Measurements from ENCODE around the gene ZNF865. TPM values are rescaled to one million over a fixed set of nuclear protein-coding genes. Genes with fewer than 3 reads are reported as not detected.

Gene ZNF865
- total and polyA plus RNA-seq, 9 donors: 0.42 to 20.9 (median 16.5) TPM

DNA sequence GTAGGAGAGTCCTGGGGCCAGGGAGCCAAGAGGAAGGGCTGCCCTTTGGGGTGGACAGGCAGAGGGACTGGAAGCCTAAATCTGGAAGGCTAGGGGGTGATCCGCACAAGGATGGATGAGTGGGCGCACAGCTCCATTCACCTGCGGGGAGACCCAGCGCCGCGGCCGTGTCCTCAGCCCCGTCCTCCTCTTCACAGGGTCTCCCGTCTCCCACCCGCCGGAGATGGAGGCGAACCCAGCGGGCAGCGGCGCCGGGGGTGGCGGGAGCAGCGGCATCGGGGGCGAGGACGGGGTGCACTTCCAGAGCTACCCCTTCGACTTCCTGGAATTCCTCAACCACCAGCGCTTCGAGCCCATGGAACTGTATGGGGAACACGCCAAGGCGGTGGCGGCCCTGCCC is 7.9 kb downstream of the ZNF865 start:
- intact Hi-C loops (cut with DNase I): no loop called here
- 90 to 92% (median 92%) methylated on average over 27 of the region's 27 CpGs for WGBS, 3 donors
- peaks cover 1% of the 10 kb centered on the region for H3K4me1 ChIP-seq (ENCODE audit: insufficient read depth)

DNA sequence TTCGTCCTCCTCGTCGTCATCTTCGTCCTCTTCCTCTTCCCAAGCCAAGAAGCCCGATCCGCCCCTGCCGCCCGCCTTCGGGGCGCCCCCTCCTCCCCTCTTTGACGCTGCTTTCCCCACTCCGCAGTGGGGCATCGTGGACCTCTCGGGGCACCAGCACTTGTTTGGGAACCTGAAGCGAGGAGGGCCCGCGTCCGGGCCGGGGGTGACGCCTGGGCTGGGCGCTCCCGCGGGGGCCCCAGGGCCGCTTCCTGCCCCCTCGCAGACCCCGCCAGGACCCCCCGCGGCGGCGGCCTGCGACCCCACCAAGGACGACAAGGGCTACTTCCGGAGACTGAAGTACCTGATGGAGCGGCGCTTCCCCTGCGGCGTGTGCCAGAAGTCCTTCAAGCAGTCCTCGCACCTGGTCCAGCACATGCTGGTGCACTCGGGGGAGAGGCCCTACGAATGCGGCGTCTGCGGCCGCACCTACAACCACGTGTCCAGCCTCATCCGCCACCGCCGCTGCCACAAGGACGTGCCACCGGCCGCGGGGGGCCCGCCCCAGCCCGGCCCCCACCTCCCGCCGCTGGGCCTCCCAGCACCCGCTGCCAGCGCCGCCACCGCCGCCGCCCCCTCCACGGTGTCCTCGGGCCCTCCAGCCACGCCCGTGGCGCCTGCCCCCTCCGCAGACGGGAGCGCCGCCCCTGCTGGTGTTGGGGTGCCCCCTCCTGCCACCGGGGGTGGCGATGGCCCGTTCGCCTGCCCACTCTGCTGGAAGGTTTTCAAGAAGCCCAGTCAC is 8.7 kb downstream of the ZNF865 start:
- no peak overlapping the region for H3K27ac ChIP-seq
- H3K4me1 ChIP-seq (ENCODE audit: insufficient read depth): peaks cover 1% of the 10 kb centered on the region
- H3K9me3 ChIP-seq: no peaks in the 10 kb centered on the region
- TF ChIP-seq POLR2A (IDR thresholded peaks at IDR 0.05) (no peak), EP300 (IDR thresholded peaks at IDR 0.05) (no peak)
- TF ChIP-seq, protein P1, sequence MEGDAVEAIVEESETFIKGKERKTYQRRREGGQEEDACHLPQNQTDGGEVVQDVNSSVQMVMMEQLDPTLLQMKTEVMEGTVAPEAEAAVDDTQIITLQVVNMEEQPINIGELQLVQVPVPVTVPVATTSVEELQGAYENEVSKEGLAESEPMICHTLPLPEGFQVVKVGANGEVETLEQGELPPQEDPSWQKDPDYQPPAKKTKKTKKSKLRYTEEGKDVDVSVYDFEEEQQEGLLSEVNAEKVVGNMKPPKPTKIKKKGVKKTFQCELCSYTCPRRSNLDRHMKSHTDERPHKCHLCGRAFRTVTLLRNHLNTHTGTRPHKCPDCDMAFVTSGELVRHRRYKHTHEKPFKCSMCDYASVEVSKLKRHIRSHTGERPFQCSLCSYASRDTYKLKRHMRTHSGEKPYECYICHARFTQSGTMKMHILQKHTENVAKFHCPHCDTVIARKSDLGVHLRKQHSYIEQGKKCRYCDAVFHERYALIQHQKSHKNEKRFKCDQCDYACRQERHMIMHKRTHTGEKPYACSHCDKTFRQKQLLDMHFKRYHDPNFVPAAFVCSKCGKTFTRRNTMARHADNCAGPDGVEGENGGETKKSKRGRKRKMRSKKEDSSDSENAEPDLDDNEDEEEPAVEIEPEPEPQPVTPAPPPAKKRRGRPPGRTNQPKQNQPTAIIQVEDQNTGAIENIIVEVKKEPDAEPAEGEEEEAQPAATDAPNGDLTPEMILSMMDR (IDR thresholded peaks at IDR 0.05): no peak
- WGBS, 3 donors: 93 to 94% (median 93%) methylated on average over 65 to 75 of the region's 75 CpGs
- H3K4me3 ChIP-seq: no peak overlapping the region
- H3K36me3 ChIP-seq: no peaks in the 10 kb centered on the region
- H3K27me3 ChIP-seq: no peaks in the 10 kb centered on the region
- DNase-seq: no peak
- intact Hi-C loops (cut with DNase I): no loop called here

More for the DNA sequence above, 7.9 kb downstream of the ZNF865 start:
- Histone ChIP-seq H3K9me3 (no peaks in the 10 kb centered on the region), H3K36me3 (no peaks in the 10 kb centered on the region), H3K27me3 (no peaks in the 10 kb centered on the region), H3K4me3 (no peak overlapping the region), H3K27ac (no peak overlapping the region)
- no peak for DNase-seq
- TF ChIP-seq, protein P1 (IDR thresholded peaks at IDR 0.05): no peak
- TF ChIP-seq EP300 (IDR thresholded peaks at IDR 0.05): no peak
- TF ChIP-seq POLR2A (IDR thresholded peaks at IDR 0.05): no peak

DNA sequence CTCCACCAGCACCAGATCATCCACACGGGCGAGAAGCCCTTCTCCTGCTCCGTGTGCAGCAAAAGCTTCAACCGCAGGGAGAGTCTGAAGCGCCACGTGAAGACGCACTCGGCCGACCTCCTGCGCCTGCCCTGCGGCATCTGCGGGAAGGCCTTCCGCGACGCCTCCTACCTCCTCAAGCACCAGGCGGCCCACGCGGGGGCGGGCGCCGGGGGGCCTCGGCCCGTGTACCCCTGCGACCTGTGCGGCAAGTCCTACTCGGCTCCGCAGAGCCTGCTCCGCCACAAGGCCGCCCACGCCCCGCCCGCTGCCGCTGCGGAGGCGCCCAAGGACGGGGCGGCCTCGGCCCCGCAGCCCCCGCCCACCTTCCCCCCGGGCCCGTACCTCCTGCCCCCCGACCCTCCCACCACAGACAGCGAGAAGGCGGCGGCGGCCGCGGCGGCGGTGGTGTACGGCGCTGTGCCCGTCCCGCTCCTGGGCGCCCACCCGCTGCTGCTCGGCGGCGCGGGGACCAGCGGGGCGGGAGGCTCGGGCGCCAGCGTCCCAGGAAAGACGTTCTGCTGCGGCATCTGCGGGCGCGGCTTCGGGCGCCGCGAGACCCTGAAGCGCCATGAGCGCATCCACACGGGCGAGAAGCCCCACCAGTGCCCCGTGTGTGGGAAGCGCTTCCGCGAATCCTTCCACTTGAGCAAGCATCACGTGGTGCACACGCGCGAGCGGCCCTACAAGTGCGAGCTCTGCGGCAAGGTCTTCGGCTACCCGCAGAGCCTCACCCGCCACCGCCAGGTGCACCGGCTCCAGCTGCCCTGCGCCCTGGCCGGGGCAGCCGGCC is 9.5 kb downstream of the ZNF865 start:
- Histone ChIP-seq H3K4me3 (no peak overlapping the region), H3K9me3 (no peaks in the 10 kb centered on the region), H3K4me1 (ENCODE audit: insufficient read depth) (peaks cover 1% of the 10 kb centered on the region), H3K36me3 (no peaks in the 10 kb centered on the region), H3K27ac (no peak overlapping the region), H3K27me3 (no peaks in the 10 kb centered on the region)
- TF ChIP-seq POLR2A (IDR thresholded peaks at IDR 0.05) (no peak), EP300 (IDR thresholded peaks at IDR 0.05) (no peak)
- TF ChIP-seq, protein P1 (IDR thresholded peaks at IDR 0.05): no peak
- intact Hi-C loops (cut with DNase I): no loop called here
- DNase-seq: no peak
- WGBS, 3 donors: 94 to 96% (median 96%) methylated on average over 85 to 97 of the region's 98 CpGs

DNA sequence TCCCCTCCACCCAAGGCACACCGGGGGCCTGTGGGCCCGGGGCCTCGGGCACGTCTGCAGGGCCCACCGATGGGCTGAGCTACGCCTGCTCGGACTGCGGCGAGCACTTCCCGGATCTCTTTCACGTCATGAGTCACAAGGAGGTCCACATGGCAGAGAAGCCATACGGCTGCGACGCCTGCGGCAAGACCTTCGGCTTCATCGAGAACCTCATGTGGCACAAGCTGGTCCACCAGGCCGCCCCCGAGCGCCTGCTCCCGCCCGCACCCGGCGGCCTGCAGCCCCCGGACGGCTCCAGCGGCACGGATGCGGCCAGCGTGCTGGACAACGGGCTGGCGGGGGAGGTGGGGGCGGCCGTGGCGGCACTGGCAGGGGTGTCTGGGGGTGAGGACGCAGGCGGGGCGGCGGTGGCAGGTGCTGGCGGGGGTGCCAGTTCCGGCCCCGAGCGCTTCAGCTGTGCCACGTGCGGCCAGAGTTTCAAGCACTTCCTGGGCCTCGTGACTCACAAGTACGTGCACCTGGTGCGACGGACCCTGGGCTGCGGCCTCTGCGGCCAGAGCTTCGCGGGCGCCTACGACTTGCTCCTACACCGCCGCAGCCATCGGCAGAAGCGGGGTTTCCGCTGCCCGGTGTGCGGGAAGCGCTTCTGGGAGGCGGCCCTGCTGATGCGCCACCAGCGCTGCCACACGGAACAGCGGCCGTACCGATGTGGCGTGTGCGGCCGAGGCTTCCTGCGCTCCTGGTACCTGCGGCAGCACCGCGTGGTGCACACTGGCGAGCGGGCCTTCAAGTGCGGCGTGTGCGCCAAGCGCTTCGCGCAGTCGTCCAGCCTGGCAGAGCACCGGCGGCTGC is 10.3 kb downstream of the ZNF865 start:
- 95% methylated on average over 70 to 88 of the region's 88 CpGs for WGBS, 3 donors
- Histone ChIP-seq H3K27ac (no peak overlapping the region), H3K9me3 (no peaks in the 10 kb centered on the region), H3K36me3 (no peaks in the 10 kb centered on the region), H3K27me3 (no peaks in the 10 kb centered on the region), H3K4me1 (ENCODE audit: insufficient read depth) (peaks cover 1% of the 10 kb centered on the region), H3K4me3 (no peak overlapping the region)
- TF ChIP-seq, protein P1 (IDR thresholded peaks at IDR 0.05): no peak
- TF ChIP-seq POLR2A (IDR thresholded peaks at IDR 0.05) (no peak), EP300 (IDR thresholded peaks at IDR 0.05) (no peak)
- intact Hi-C loops (cut with DNase I): no loop called here
- no peak for DNase-seq

Measured in ovary (tissue), 9 donors.